H9 (cell line): ENCODE results near the gene SCN3A. TPM values are rescaled to one million over a fixed set of nuclear protein-coding genes. Genes with fewer than 3 reads are reported as not detected.

ENCODE experiments used
- DNase-seq: peaks from one replicate; pipeline ENCODE4 v3.0.0-alpha.2; 2017
- H2AFZ ChIP-seq: one replicate; pipeline ENCODE4 v1.6.1; 2013; ENCODE audit warnings: mild to moderate bottlenecking, low read length, control low read depth, moderate library complexity
- H2AK5ac ChIP-seq: 2 replicates; pipeline ENCODE4 v1.6.1; 2013; ENCODE audit warnings: low read length, control low read depth, mixed read lengths; ENCODE audit not compliant: insufficient read length
- H2BK120ac ChIP-seq: one replicate; pipeline ENCODE4 v1.6.1; 2013; ENCODE audit warnings: low read depth, mild to moderate bottlenecking, low read length, control low read depth, inconsistent platforms; ENCODE audit not compliant: poor library complexity, severe bottlenecking
- H2BK12ac ChIP-seq: 2 replicates; pipeline ENCODE4 v1.6.1; 2013; ENCODE audit warnings: low read length, control low read depth, mixed read lengths, low read depth; ENCODE audit not compliant: insufficient read length
- H2BK15ac ChIP-seq: 2 replicates; pipeline ENCODE4 v1.6.1; 2013; ENCODE audit warnings: low read depth, low read length, control low read depth
- H2BK20ac ChIP-seq: one replicate; pipeline ENCODE4 v1.6.1; 2013; ENCODE audit warnings: low read depth, mild to moderate bottlenecking, low read length, control low read depth, inconsistent platforms; ENCODE audit not compliant: poor library complexity, severe bottlenecking
- H2BK5ac ChIP-seq: 2 replicates; pipeline ENCODE4 v1.6.1; 2013; ENCODE audit warnings: low read length, control low read depth, mixed read lengths; ENCODE audit not compliant: insufficient read length
- H3K14ac ChIP-seq: 2 replicates; pipeline ENCODE4 v1.6.1; 2013; ENCODE audit warnings: low read length, control low read depth; ENCODE audit not compliant: insufficient read depth
- H3K18ac ChIP-seq: 2 replicates; pipeline ENCODE4 v1.6.1; 2013; ENCODE audit warnings: low read depth, mild to moderate bottlenecking, mixed read lengths, low read length, control low read depth; ENCODE audit not compliant: insufficient read length
- H3K23ac ChIP-seq: 2 replicates; pipeline ENCODE4 v1.6.1; 2013; ENCODE audit warnings: low read length, control low read depth, mixed read lengths, low read depth; ENCODE audit not compliant: insufficient read length
- H3K23me2 ChIP-seq: 2 replicates; pipeline ENCODE4 v1.6.1; 2013; ENCODE audit warnings: low read depth, mild to moderate bottlenecking, mixed read lengths, low read length, control low read depth; ENCODE audit not compliant: insufficient read length, poor library complexity, severe bottlenecking
- H3K27ac ChIP-seq: 2 replicates; pipeline ENCODE4 v1.5.1; 2013; ENCODE audit warnings: low read length, control low read depth, mixed read lengths, low read depth; ENCODE audit not compliant: insufficient read length
- H3K27me3 ChIP-seq: 2 replicates; pipeline ENCODE4 v1.6.1; 2013; ENCODE audit warnings: low read length, control low read depth, inconsistent platforms; ENCODE audit not compliant: insufficient read depth
- H3K4ac ChIP-seq: 2 replicates; pipeline ENCODE4 v1.6.1; 2013; ENCODE audit warnings: low read depth, mild to moderate bottlenecking, control low read depth, inconsistent platforms, low read length, moderate library complexity
- H3K4me1 ChIP-seq: 2 replicates; pipeline ENCODE4 v1.6.1; 2013; ENCODE audit warnings: low read length, control low read depth, inconsistent platforms; ENCODE audit not compliant: insufficient read depth
- H3K4me2 ChIP-seq: 2 replicates; pipeline ENCODE4 v1.6.1; 2013; ENCODE audit warnings: low read length, control low read depth, mixed read lengths; ENCODE audit not compliant: insufficient read length, insufficient read depth
- H3K56ac ChIP-seq: 2 replicates; pipeline ENCODE4 v1.6.1; 2013; ENCODE audit warnings: low read depth, mild to moderate bottlenecking, mixed read lengths, low read length, control low read depth; ENCODE audit not compliant: insufficient read length
- H3K79me1 ChIP-seq: 2 replicates; pipeline ENCODE4 v1.6.1; 2013; ENCODE audit warnings: low read depth, mild to moderate bottlenecking, moderate library complexity, low read length, control low read depth, inconsistent platforms; ENCODE audit not compliant: insufficient read depth, poor library complexity, severe bottlenecking
- H3K79me2 ChIP-seq: 2 replicates; pipeline ENCODE4 v1.6.1; 2013; ENCODE audit warnings: low read length, control low read depth, inconsistent platforms; ENCODE audit not compliant: insufficient read depth
- H3K9ac ChIP-seq: 2 replicates; pipeline ENCODE4 v1.6.1; 2013; ENCODE audit warnings: low read length, control low read depth, mixed read lengths; ENCODE audit not compliant: insufficient read length; ENCODE audit errors: extremely low read depth
- H3K9me3 ChIP-seq: one replicate; pipeline ENCODE4 v1.6.1; 2013; ENCODE audit warnings: low read depth, low read length, inconsistent platforms; ENCODE audit not compliant: control insufficient read depth
- H3T11ph ChIP-seq: one replicate; pipeline ENCODE4 v1.6.1; 2013; ENCODE audit warnings: mild to moderate bottlenecking, low read length, control low read depth, inconsistent platforms
- H4K20me1 ChIP-seq: one replicate; pipeline ENCODE4 v1.6.1; 2013; ENCODE audit not compliant: control insufficient read depth, insufficient read length, insufficient read depth
- H4K5ac ChIP-seq: 2 replicates; pipeline ENCODE4 v1.6.1; 2013; ENCODE audit warnings: low read depth, mild to moderate bottlenecking, mixed read lengths, low read length, control low read depth; ENCODE audit not compliant: insufficient read length
- H4K8ac ChIP-seq: replicated peaks from 2 replicates; pipeline ENCODE4 v1.6.1; 2013; ENCODE audit warnings: low read length, control low read depth, mixed read lengths, low read depth; ENCODE audit not compliant: insufficient read length
- H4K91ac ChIP-seq: 2 replicates; pipeline ENCODE4 v1.6.1; 2013; ENCODE audit warnings: low read depth, mild to moderate bottlenecking, moderate library complexity, mixed read lengths, low read length, control low read depth; ENCODE audit not compliant: insufficient read length
- H3K27ac Mint-ChIP-seq, 3 experiments: 2 replicates in 2 of 3; 3 replicates in 1 of 3; pipeline ENCODE4 v1.8.0; 2020 to 2021; ENCODE audit warnings: mixed read lengths in 3 of 3, mild to moderate bottlenecking in 1 of 3, moderate library complexity in 1 of 3
- H3K27me3 Mint-ChIP-seq: 2 replicates; pipeline ENCODE4 v1.8.0; 2021; ENCODE audit warnings: low read depth, mild to moderate bottlenecking, moderate library complexity, mixed read lengths
- H3K36me3 Mint-ChIP-seq, 3 experiments: 2 replicates in 2 of 3; 3 replicates in 1 of 3; pipeline ENCODE4 v1.8.0; 2020 to 2021; ENCODE audit warnings: low read depth in 3 of 3, mixed read lengths in 3 of 3; ENCODE audit not compliant: insufficient read depth in 1 of 3
- H3K4me1 Mint-ChIP-seq, 2 experiments: 2 replicates each; pipeline ENCODE4 v1.8.0; 2020; ENCODE audit warnings: mixed read lengths in 2 of 2
- H3K4me3 Mint-ChIP-seq, 2 experiments: 2 replicates in 1 of 2; 3 replicates in 1 of 2; pipeline ENCODE4 v1.8.0; 2020 to 2021; ENCODE audit warnings: mild to moderate bottlenecking in 2 of 2, mixed read lengths in 2 of 2, moderate library complexity in 1 of 2
- H3K9me3 Mint-ChIP-seq, 2 experiments: 2 replicates in 1 of 2; 3 replicates in 1 of 2; pipeline ENCODE4 v1.8.0; 2020; ENCODE audit warnings: mild to moderate bottlenecking in 2 of 2, mixed read lengths in 2 of 2, moderate library complexity in 1 of 2
- CTCF ChIP-seq: fragments of 200-600 bp; sonication (generic); conservative IDR thresholded peaks from 3 replicates; pipeline ENCODE4 v1.8.0; 2021; ENCODE audit warnings: antibody characterized with exemption, mild to moderate bottlenecking
- WGBS: extraction: QIAGEN DNeasy Blood & Tissue Kit; methylation state at CpG from one replicate; pipeline ENCODE4 v1.1.7; 2013; ENCODE audit warnings: missing lambda C conversion rate, low lambda C conversion rate, mixed read lengths; ENCODE audit not compliant: insufficient read length; ENCODE audit errors: extremely low coverage; 5-methylcytosine and 5-hydroxymethylcytosine counted together
- total RNA-seq: library from RNA; stranded (reverse); gene quantifications from 2 replicates; pipeline ENCODE4 v1.2.1, GENCODE V29; 2021

SCN3A gene
- total RNA-seq, 1 experiment from 2014 or later: not detected

GRCh38 chr2:165105926-165106325 lies 97.9 kb downstream of the SCN3A start:
- Histone ChIP-seq H3K79me1 (no peaks in the 10 kb centered on the region), H3K4me2 (no peak overlapping the region), H3K4ac (no peak overlapping the region), H3K23me2 (no peaks in the 10 kb centered on the region), H2BK20ac (no peak overlapping the region), H4K8ac (no peak overlapping the region), H3K9me3 (no peaks in the 10 kb centered on the region), H4K5ac (no peak overlapping the region), H3K23ac (no peak overlapping the region), H4K20me1 (no peaks in the 10 kb centered on the region), H2AK5ac (no peak overlapping the region), H3K14ac (no peak overlapping the region), H3K27me3 (no peaks in the 10 kb centered on the region), H3T11ph (no peak overlapping the region), H4K91ac (no peak overlapping the region), H2BK12ac (no peak overlapping the region), H2AFZ (no peak overlapping the region), H2BK5ac (no peak overlapping the region), H3K18ac (no peak overlapping the region), H3K9ac (no peak overlapping the region), H3K79me2 (no peaks in the 10 kb centered on the region), H3K27ac (no peak overlapping the region), H3K4me1 (no peaks in the 10 kb centered on the region), H3K56ac (no peak overlapping the region), H2BK120ac (no peak overlapping the region), H2BK15ac (no peak overlapping the region)
- TF ChIP-seq CTCF: no peak
- no peak for DNase-seq
- no peaks in the 10 kb centered on the region for H3K9me3 Mint-ChIP-seq
- H3K4me1 Mint-ChIP-seq: no peaks in the 10 kb centered on the region; a peak in 1 of 4 replicates
- no peaks in the 10 kb centered on the region; the same call in 1 of the 2 replicates for H3K27me3 Mint-ChIP-seq
- no CpG with 5 or more reads among the region's 4 CpGs for WGBS
- no peak overlapping the region for H3K27ac Mint-ChIP-seq
- H3K4me3 Mint-ChIP-seq: no peak overlapping the region
- no peaks in the 10 kb centered on the region for H3K36me3 Mint-ChIP-seq
